ENCODE results near the gene LY6G6F. TPM values are rescaled to one million over a fixed set of nuclear protein-coding genes. Genes with fewer than 3 reads are reported as not detected.
"Not testable (repeated sequence)": the region's sequence is repeated elsewhere in the genome, so short reads cannot be mapped to it uniquely, and the experiment has no call there.

Gene LY6G6F
- total and polyA plus RNA-seq, 3 donors from 2014 or later, result 0.41 TPM; not detected in 2

- H3K4me1 ChIP-seq, result no peaks in the 10 kb centered on the region
- H3K4me3 ChIP-seq, result no peak overlapping the region
- intact Hi-C loops (cut with DNase I; ENCODE audit: low total_unique reads), result no loop called here
- H3K27me3 ChIP-seq, result no peaks in the 10 kb centered on the region
- DNase-seq, result no peak
- TF ChIP-seq POLR2A (IDR thresholded peaks at IDR 0.05) (no peak), CTCF (IDR thresholded peaks at IDR 0.05) (no peak)
- no peaks in the 10 kb centered on the region for H3K36me3 ChIP-seq (ENCODE audit: low read depth, missing control alignments)
- H3K27ac ChIP-seq, result no peak overlapping the region
- H3K9me3 ChIP-seq, result no peaks in the 10 kb centered on the region
- 83 to 85% methylated on average over 7 to 10 of the region's 10 CpGs for WGBS, 2 donors
Measured at GRCh38 chr6:31707701-31708100, 1.0 kb downstream of the LY6G6F start.

GRCh38 chr6:31708224-31708623, 1.6 kb downstream of the LY6G6F start:
- Histone ChIP-seq H3K36me3 (ENCODE audit: low read depth, missing control alignments) (no peaks in the 10 kb centered on the region), H3K4me3 (no peak overlapping the region), H3K4me1 (no peaks in the 10 kb centered on the region), H3K27ac (no peak overlapping the region), H3K27me3 (no peaks in the 10 kb centered on the region), H3K9me3 (no peaks in the 10 kb centered on the region)
- no peak for TF ChIP-seq POLR2A (IDR thresholded peaks at IDR 0.05)
- no peak for TF ChIP-seq CTCF (IDR thresholded peaks at IDR 0.05)
- no peak for DNase-seq
- 88 to 98% methylated on average over 3 of the region's 3 CpGs for WGBS, 2 donors
- intact Hi-C loops (cut with DNase I; ENCODE audit: low total_unique reads), result no loop called here

DNA sequence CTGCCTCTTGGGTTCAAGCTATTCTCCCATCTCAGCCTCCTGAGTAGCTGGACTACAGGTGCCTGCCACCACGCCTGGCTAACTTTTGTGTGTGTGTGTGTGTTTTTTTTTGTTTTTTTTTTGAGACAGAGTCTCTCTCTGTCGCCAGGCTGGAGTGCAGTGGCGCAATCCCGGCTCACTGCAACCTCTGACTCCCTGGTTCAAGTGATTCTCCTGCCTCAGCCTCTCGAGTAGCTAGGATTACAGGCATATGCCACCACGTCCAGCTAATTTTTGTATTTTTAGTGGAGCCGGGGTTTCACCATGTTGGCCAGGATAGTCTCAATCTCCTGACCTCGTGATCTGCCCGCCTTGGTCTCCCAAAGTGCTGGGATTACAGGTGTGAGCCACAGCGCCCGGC, 2.5 kb downstream of the LY6G6F start:
- H3K4me3 ChIP-seq; H3K36me3 ChIP-seq (ENCODE audit: low read depth, missing control alignments); H3K27me3 ChIP-seq; DNase-seq; H3K27ac ChIP-seq; H3K9me3 ChIP-seq; intact Hi-C loops (cut with DNase I; ENCODE audit: low total_unique reads); H3K4me1 ChIP-seq: not testable (repeated sequence)
- WGBS, 2 donors, result 91% methylated on average over 11 of the region's 11 CpGs

GRCh38 chr6:31710523-31711219, 4.0 kb downstream of the LY6G6F start:
- WGBS, 2 donors, result 69 to 73% methylated on average over 5 of the region's 5 CpGs

DNA sequence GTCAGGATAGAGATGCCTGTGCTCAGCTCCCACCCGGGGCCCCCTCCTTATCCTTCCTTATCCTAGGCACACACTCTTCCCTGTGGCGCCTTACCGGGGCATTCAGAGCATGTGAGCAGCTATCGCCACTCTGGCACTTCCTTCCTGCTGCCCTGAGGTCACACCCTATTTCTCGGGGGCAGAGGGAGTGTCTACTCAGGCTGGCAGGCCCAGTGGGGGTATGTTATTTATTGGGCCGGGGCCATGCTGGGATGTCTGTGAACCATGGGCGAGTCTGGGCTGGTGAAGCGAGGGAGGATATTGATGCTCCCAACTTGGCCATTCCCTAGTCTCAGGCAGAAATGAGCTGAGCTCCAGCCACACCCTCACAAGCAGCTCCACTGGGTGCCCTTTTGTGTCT, 4.6 kb downstream of the LY6G6F start:
- no peak overlapping the region for H3K4me3 ChIP-seq
- H3K27me3 ChIP-seq, result no peaks in the 10 kb centered on the region
- no peaks in the 10 kb centered on the region for H3K36me3 ChIP-seq (ENCODE audit: low read depth, missing control alignments)
- H3K9me3 ChIP-seq, result no peaks in the 10 kb centered on the region
- 62 to 64% methylated on average over 8 of the region's 8 CpGs for WGBS, 2 donors
- TF ChIP-seq POLR2A (IDR thresholded peaks at IDR 0.05) (no peak), CTCF (IDR thresholded peaks at IDR 0.05) (no peak)
- intact Hi-C loops (cut with DNase I; ENCODE audit: low total_unique reads), result no loop called here
- no peak overlapping the region for H3K27ac ChIP-seq
- H3K4me1 ChIP-seq, result peaks cover 3% of the 10 kb centered on the region
- DNase-seq, result no peak

More at GRCh38 chr6:31710523-31711219, 4.0 kb downstream of the LY6G6F start:
- Histone ChIP-seq H3K9me3 (no peaks in the 10 kb centered on the region), H3K27me3 (no peaks in the 10 kb centered on the region), H3K36me3 (ENCODE audit: low read depth, missing control alignments) (no peaks in the 10 kb centered on the region), H3K27ac (no peak overlapping the region), H3K4me1 (peaks cover 3% of the 10 kb centered on the region), H3K4me3 (no peak overlapping the region)
- no peak for DNase-seq
- intact Hi-C loops (cut with DNase I; ENCODE audit: low total_unique reads), result no loop called here
- TF ChIP-seq CTCF (IDR thresholded peaks at IDR 0.05) (no peak), POLR2A (IDR thresholded peaks at IDR 0.05) (no peak)
